Measurements from ENCODE around the gene ERRFI1. TPM values are rescaled to one million over a fixed set of nuclear protein-coding genes. Genes with fewer than 3 reads are reported as not detected.
"Not testable (repeated sequence)": the region's sequence is repeated elsewhere in the genome, so short reads cannot be mapped to it uniquely, and the experiment has no call there.

Gene ERRFI1
- total and polyA plus RNA-seq, 5 donors from 2014 or later = 0.37 to 5.8 (median 0.98) TPM; not detected in 1

DNA sequence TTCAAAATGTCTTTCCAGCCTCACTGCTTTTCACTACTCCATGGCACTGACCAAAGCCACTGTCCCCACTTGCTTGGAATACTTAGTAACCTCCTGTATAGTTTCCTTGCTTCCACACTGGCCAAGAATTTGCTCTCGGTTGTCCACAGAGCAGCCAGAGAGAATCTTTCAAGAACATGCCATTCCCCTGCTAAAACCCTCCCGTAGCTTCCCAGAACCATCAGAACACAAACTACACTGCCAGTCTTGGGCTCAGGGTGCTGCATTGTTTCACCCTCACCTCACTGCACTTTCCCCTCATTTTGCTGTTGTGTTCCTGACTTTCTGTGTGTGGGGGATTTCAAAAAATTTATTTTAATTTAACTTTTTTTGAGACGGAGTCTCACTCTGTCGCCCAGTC lies 25.5 kb upstream of the ERRFI1 start:
- H3K4me3 Mint-ChIP-seq = no peak overlapping the region
- no peak overlapping the region for H3K27ac ChIP-seq (ENCODE audit: insufficient read depth, low read length, poor library complexity, severe bottlenecking)
- no peak for ATAC-seq (ENCODE audit: low read depth in 2 of 2)

DNA sequence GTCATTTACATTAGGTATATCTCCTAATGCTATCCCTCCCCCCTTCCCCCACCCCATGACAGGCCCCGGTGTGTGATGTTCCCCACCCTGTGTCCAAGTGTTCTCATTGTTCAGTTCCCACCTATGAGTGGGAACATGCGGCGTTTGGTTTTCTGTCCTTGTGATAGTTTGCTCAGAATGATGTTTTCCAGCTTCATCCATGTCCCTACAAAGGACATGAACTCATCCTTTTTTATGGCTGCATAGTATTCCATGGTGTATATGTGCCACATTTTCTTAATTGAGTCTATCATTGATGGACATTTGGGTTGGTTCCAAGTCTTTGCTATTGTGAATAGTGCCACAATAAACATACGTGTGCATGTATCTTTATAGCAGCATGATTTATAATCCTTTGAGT lies 23.1 kb upstream of the ERRFI1 start:
- H3K27me3 ChIP-seq (ENCODE audit: control insufficient read depth, insufficient read depth, low read length); ATAC-seq (ENCODE audit: low read depth in 2 of 2); H3K27ac ChIP-seq (ENCODE audit: insufficient read depth, low read length, poor library complexity, severe bottlenecking); H3K9me3 ChIP-seq (ENCODE audit: control insufficient read depth in 2 of 2, low read length in 2 of 2); H3K4me3 Mint-ChIP-seq; H3K36me3 Mint-ChIP-seq; H3K36me3 ChIP-seq (ENCODE audit: control insufficient read depth, insufficient read depth, low read length); H3K27ac Mint-ChIP-seq; H3K4me3 ChIP-seq (ENCODE audit: low read depth, low read length); H3K9me3 Mint-ChIP-seq; H3K4me1 ChIP-seq (ENCODE audit: control insufficient read depth, insufficient read depth, low read length, poor library complexity, severe bottlenecking); DNase-seq: not testable (repeated sequence)
- peaks cover 0 to 17% (median 10%) of the 10 kb centered on the region in 4 donors for H3K4me1 Mint-ChIP-seq
- H3K27me3 Mint-ChIP-seq = peaks cover 22% of the 10 kb centered on the region

More for the DNA sequence above, 25.5 kb upstream of the ERRFI1 start:
- H3K36me3 ChIP-seq (ENCODE audit: control insufficient read depth, insufficient read depth, low read length) = no peaks in the 10 kb centered on the region
- peaks cover 0 to 11% (median 6%) of the 10 kb centered on the region in 4 donors for H3K4me1 Mint-ChIP-seq
- H3K4me3 ChIP-seq (ENCODE audit: low read depth, low read length) = no peak overlapping the region
- no peaks in the 10 kb centered on the region for H3K36me3 Mint-ChIP-seq
- no peaks in the 10 kb centered on the region for H3K9me3 ChIP-seq (ENCODE audit: control insufficient read depth in 2 of 2, low read length in 2 of 2)
- H3K27ac Mint-ChIP-seq = peak overlapping the region in 2 of 3 donors; percentile 31 to 65
- H3K4me1 ChIP-seq (ENCODE audit: control insufficient read depth, insufficient read depth, low read length, poor library complexity, severe bottlenecking) = no peaks in the 10 kb centered on the region
- no peak for DNase-seq
- H3K27me3 ChIP-seq (ENCODE audit: control insufficient read depth, insufficient read depth, low read length) = peaks cover 2% of the 10 kb centered on the region
- H3K9me3 Mint-ChIP-seq = peaks cover 0 to 3% (median 0%) of the 10 kb centered on the region in 7 donors
- H3K27me3 Mint-ChIP-seq = peaks cover 19% of the 10 kb centered on the region

DNA sequence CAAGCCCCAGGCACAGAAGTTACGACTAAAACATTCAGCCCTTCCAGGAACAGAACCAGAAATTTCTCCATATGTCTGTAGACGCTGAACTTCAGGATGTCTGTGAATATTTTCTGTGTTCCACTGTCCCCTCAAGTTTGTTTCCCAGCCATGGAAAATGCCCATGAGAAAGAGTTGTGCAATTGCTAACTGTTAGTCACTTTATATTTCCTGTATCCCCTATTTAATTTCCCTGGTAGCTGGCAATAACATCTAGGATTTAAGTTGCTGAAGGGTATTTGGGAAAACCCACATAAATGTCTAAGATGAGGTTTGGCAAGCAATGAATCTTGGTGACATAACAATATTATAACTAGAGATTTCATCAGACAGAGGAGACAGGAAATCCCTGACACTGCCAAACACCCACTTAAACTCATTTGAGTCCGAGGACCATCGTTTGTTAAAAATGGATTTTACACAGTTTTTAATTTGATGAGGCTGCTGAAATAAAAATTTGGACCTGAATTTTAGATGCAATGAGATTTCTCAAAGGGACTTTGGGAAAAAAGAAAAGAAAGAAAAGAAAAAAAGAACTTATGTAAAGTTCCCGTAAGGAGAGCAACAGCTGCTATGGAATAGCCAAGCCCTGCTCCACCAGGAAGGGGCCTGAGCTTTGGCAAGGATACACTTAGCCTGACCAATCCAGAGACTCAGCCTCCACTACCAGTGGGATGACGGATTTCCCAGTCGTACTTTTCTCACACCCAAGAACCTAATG lies 21.8 kb upstream of the ERRFI1 start:
- Mint-ChIP-seq H3K4me3 (no peak overlapping the region), H3K36me3 (no peaks in the 10 kb centered on the region), H3K9me3 (peaks cover 0 to 5% (median 1%) of the 10 kb centered on the region in 7 donors), H3K4me1 (peaks cover 0 to 17% (median 8%) of the 10 kb centered on the region in 4 donors), H3K27me3 (peaks cover 14% of the 10 kb centered on the region), H3K27ac (peak overlapping the region in 1 of 3 donors; percentile 71)
- no peak overlapping the region for H3K27ac ChIP-seq (ENCODE audit: insufficient read depth, low read length, poor library complexity, severe bottlenecking)
- H3K9me3 ChIP-seq (ENCODE audit: control insufficient read depth in 2 of 2, low read length in 2 of 2) = no peaks in the 10 kb centered on the region
- no peak overlapping the region for H3K4me3 ChIP-seq (ENCODE audit: low read depth, low read length)
- no peaks in the 10 kb centered on the region for H3K36me3 ChIP-seq (ENCODE audit: control insufficient read depth, insufficient read depth, low read length)
- no peaks in the 10 kb centered on the region for H3K4me1 ChIP-seq (ENCODE audit: control insufficient read depth, insufficient read depth, low read length, poor library complexity, severe bottlenecking)
- H3K27me3 ChIP-seq (ENCODE audit: control insufficient read depth, insufficient read depth, low read length) = peaks cover 2% of the 10 kb centered on the region
- ATAC-seq (ENCODE audit: low read depth in 2 of 2) (no peak), DNase-seq (no peak)

GRCh38 chr1:8047112-8047511 lies 21.0 kb upstream of the ERRFI1 start:
- no peak overlapping the region for H3K4me3 Mint-ChIP-seq
- no peak for ATAC-seq (ENCODE audit: low read depth in 2 of 2)
- DNase-seq = no peak

GRCh38 chr1:8046391-8046790 lies 20.3 kb upstream of the ERRFI1 start:
- H3K27me3 Mint-ChIP-seq = peaks cover 14% of the 10 kb centered on the region
- H3K4me3 Mint-ChIP-seq = no peak overlapping the region
- peaks cover 3% of the 10 kb centered on the region for H3K36me3 Mint-ChIP-seq
- H3K4me3 ChIP-seq (ENCODE audit: low read depth, low read length) = no peak overlapping the region
- H3K9me3 ChIP-seq (ENCODE audit: control insufficient read depth in 2 of 2, low read length in 2 of 2) = peaks cover 0 to 5% of the 10 kb centered on the region in 2 experiments
- H3K27me3 ChIP-seq (ENCODE audit: control insufficient read depth, insufficient read depth, low read length) = no peaks in the 10 kb centered on the region
- DNase-seq (no peak), ATAC-seq (ENCODE audit: low read depth in 2 of 2) (no peak)
- no peak overlapping the region for H3K27ac Mint-ChIP-seq
- no peaks in the 10 kb centered on the region for H3K4me1 ChIP-seq (ENCODE audit: control insufficient read depth, insufficient read depth, low read length, poor library complexity, severe bottlenecking)
- peaks cover 0 to 17% (median 8%) of the 10 kb centered on the region in 4 donors for H3K4me1 Mint-ChIP-seq
- peaks cover 0 to 8% (median 2%) of the 10 kb centered on the region in 7 donors for H3K9me3 Mint-ChIP-seq
- H3K36me3 ChIP-seq (ENCODE audit: control insufficient read depth, insufficient read depth, low read length) = no peaks in the 10 kb centered on the region
- no peak overlapping the region for H3K27ac ChIP-seq (ENCODE audit: insufficient read depth, low read length, poor library complexity, severe bottlenecking)

More at GRCh38 chr1:8047112-8047511, 21.0 kb upstream of the ERRFI1 start:
- H3K27me3 Mint-ChIP-seq = peaks cover 14% of the 10 kb centered on the region
- peaks cover 2% of the 10 kb centered on the region for H3K27me3 ChIP-seq (ENCODE audit: control insufficient read depth, insufficient read depth, low read length)
- peaks cover 0 to 6% (median 2%) of the 10 kb centered on the region in 7 donors for H3K9me3 Mint-ChIP-seq
- no peaks in the 10 kb centered on the region for H3K4me1 ChIP-seq (ENCODE audit: control insufficient read depth, insufficient read depth, low read length, poor library complexity, severe bottlenecking)
- peaks cover 0 to 17% (median 8%) of the 10 kb centered on the region in 4 donors for H3K4me1 Mint-ChIP-seq
- peaks cover 2% of the 10 kb centered on the region for H3K36me3 Mint-ChIP-seq
- H3K27ac Mint-ChIP-seq = no peak overlapping the region
- H3K9me3 ChIP-seq (ENCODE audit: control insufficient read depth in 2 of 2, low read length in 2 of 2) = peaks cover 0 to 4% of the 10 kb centered on the region in 2 experiments
- H3K4me3 ChIP-seq (ENCODE audit: low read depth, low read length) = no peak overlapping the region
- H3K36me3 ChIP-seq (ENCODE audit: control insufficient read depth, insufficient read depth, low read length) = no peaks in the 10 kb centered on the region
- no peak overlapping the region for H3K27ac ChIP-seq (ENCODE audit: insufficient read depth, low read length, poor library complexity, severe bottlenecking)

GRCh38 chr1:8043621-8044020 lies 17.5 kb upstream of the ERRFI1 start:
- Mint-ChIP-seq H3K9me3 (peaks cover 0 to 13% (median 1%) of the 10 kb centered on the region in 7 donors), H3K27ac (no peak overlapping the region), H3K4me3 (no peak overlapping the region), H3K27me3 (peaks cover 9% of the 10 kb centered on the region), H3K36me3 (peaks cover 8% of the 10 kb centered on the region), H3K4me1 (peaks cover 0 to 14% (median 4%) of the 10 kb centered on the region in 4 donors)
- ATAC-seq (ENCODE audit: low read depth in 2 of 2) (no peak), DNase-seq (no peak)
- H3K27me3 ChIP-seq (ENCODE audit: control insufficient read depth, insufficient read depth, low read length) = no peaks in the 10 kb centered on the region
- no peaks in the 10 kb centered on the region for H3K4me1 ChIP-seq (ENCODE audit: control insufficient read depth, insufficient read depth, low read length, poor library complexity, severe bottlenecking)
- no peak overlapping the region for H3K4me3 ChIP-seq (ENCODE audit: low read depth, low read length)
- no peaks in the 10 kb centered on the region for H3K36me3 ChIP-seq (ENCODE audit: control insufficient read depth, insufficient read depth, low read length)
- H3K27ac ChIP-seq (ENCODE audit: insufficient read depth, low read length, poor library complexity, severe bottlenecking) = no peak overlapping the region
- H3K9me3 ChIP-seq (ENCODE audit: control insufficient read depth in 2 of 2, low read length in 2 of 2) = peaks cover 0 to 5% of the 10 kb centered on the region in 2 experiments

GRCh38 chr1:8042134-8042533 lies 16.0 kb upstream of the ERRFI1 start:
- DNase-seq = no peak
- H3K27me3 ChIP-seq (ENCODE audit: control insufficient read depth, insufficient read depth, low read length) = no peaks in the 10 kb centered on the region
- no peaks in the 10 kb centered on the region for H3K4me1 ChIP-seq (ENCODE audit: control insufficient read depth, insufficient read depth, low read length, poor library complexity, severe bottlenecking)
- H3K4me1 Mint-ChIP-seq = peaks cover 0 to 8% (median 3%) of the 10 kb centered on the region in 4 donors
- H3K36me3 ChIP-seq (ENCODE audit: control insufficient read depth, insufficient read depth, low read length) = no peaks in the 10 kb centered on the region
- peaks cover 8% of the 10 kb centered on the region for H3K27me3 Mint-ChIP-seq
- no peak overlapping the region for H3K27ac ChIP-seq (ENCODE audit: insufficient read depth, low read length, poor library complexity, severe bottlenecking)
- no peak for ATAC-seq (ENCODE audit: low read depth in 2 of 2)
- peaks cover 0 to 5% of the 10 kb centered on the region in 2 experiments for H3K9me3 ChIP-seq (ENCODE audit: control insufficient read depth in 2 of 2, low read length in 2 of 2)
- H3K36me3 Mint-ChIP-seq = peaks cover 8% of the 10 kb centered on the region
- H3K4me3 Mint-ChIP-seq = no peak overlapping the region
- no peak overlapping the region for H3K27ac Mint-ChIP-seq
- no peak overlapping the region for H3K4me3 ChIP-seq (ENCODE audit: low read depth, low read length)
- H3K9me3 Mint-ChIP-seq = peaks cover 0 to 13% (median 1%) of the 10 kb centered on the region in 7 donors
